Upper lobe of left lung (tissue), 4 donors: Measurements from ENCODE around the gene FASTKD1.

Source experiments
- POLR2AphosphoS5 ChIP-seq, 2 donors: sonication (generic); formaldehyde crosslinking; IDR thresholded peaks; one replicate each; pipeline ENCODE4 v1.5.1; 2017; ENCODE audit warnings: antibody characterized with exemption in 2 of 2
- TF ChIP-seq, protein P1 (sequence below), 6 experiments: fragments of 450-650 bp in 4 of 6; fragments of 200-600 bp in 2 of 6; sonication (generic) in 2 of 6; IDR thresholded peaks; one replicate each; pipeline ENCODE4 v1.5.1; 2016 to 2019; ENCODE audit warnings: antibody characterized with exemption in 6 of 6

DNA sequence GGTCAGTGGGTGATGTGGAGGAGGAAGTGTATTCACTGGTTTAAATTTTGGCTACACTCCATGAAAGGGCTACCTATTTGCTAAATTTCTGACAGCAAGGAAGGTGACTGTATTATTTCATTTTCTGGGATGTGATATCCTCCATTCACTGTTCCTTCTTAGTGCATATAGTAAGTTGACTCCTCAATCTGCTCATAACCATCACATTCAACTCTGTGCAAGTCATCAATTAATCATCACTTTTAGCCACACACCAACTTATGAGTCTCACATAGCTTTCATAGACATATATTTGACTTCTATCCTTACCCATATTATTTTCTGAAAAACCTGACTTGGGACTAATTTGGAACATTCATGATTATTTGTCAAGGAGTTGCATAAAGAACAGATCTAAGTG lies 47.2 kb downstream of the FASTKD1 start:
- TF ChIP-seq, protein P1, sequence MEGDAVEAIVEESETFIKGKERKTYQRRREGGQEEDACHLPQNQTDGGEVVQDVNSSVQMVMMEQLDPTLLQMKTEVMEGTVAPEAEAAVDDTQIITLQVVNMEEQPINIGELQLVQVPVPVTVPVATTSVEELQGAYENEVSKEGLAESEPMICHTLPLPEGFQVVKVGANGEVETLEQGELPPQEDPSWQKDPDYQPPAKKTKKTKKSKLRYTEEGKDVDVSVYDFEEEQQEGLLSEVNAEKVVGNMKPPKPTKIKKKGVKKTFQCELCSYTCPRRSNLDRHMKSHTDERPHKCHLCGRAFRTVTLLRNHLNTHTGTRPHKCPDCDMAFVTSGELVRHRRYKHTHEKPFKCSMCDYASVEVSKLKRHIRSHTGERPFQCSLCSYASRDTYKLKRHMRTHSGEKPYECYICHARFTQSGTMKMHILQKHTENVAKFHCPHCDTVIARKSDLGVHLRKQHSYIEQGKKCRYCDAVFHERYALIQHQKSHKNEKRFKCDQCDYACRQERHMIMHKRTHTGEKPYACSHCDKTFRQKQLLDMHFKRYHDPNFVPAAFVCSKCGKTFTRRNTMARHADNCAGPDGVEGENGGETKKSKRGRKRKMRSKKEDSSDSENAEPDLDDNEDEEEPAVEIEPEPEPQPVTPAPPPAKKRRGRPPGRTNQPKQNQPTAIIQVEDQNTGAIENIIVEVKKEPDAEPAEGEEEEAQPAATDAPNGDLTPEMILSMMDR (IDR thresholded peaks at IDR 0.05): no peak
- no peak for TF ChIP-seq POLR2AphosphoS5 (IDR thresholded peaks at IDR 0.05)
